GM18873 (cell line): ENCODE data around the gene ZNF408.

Experiments
- ATAC-seq: cut with Tn5 transposase; IDR thresholded peaks from one replicate; pipeline ENCODE4 v1.9.1; 2021; ENCODE audit warnings: mild to moderate bottlenecking, moderate library complexity, moderate number of reproducible peaks; ENCODE audit not compliant: unreplicated experiment, low FRiP score

ZNF408 gene

GRCh38 chr11:46724088-46724487, 23.3 kb downstream of the ZNF408 start:
- no peak for ATAC-seq

GRCh38 chr11:46725338-46726205, 24.7 kb downstream of the ZNF408 start:
- no peak for ATAC-seq

- ATAC-seq: no peak
Observed at GRCh38 chr11:46726206-46726862, 25.5 kb downstream of the ZNF408 start.

- ATAC-seq: no peak
Observed at GRCh38 chr11:46727952-46728658, 27.3 kb downstream of the ZNF408 start.

- ATAC-seq: no peak
Observed at GRCh38 chr11:46728659-46729040, 27.8 kb downstream of the ZNF408 start.

GRCh38 chr11:46729110-46730027, 28.5 kb downstream of the ZNF408 start:
- ATAC-seq: no peak

- no peak for ATAC-seq
Observed at GRCh38 chr11:46731545-46731944, 30.7 kb downstream of the ZNF408 start.

GRCh38 chr11:46733234-46733633, 32.4 kb downstream of the ZNF408 start:
- no peak for ATAC-seq

GRCh38 chr11:46736146-46736545, 35.3 kb downstream of the ZNF408 start:
- ATAC-seq: no peak

- ATAC-seq: no peak
Observed at GRCh38 chr11:46736615-46737014, 35.8 kb downstream of the ZNF408 start.

- ATAC-seq: no peak
Observed at GRCh38 chr11:46737699-46738098, 36.9 kb downstream of the ZNF408 start.

GRCh38 chr11:46738887-46739286, 38.1 kb downstream of the ZNF408 start:
- no peak for ATAC-seq

- ATAC-seq: no peak
Observed at GRCh38 chr11:46741600-46742484, 41.0 kb downstream of the ZNF408 start.

GRCh38 chr11:46743043-46743442, 42.2 kb downstream of the ZNF408 start:
- no peak for ATAC-seq

- ATAC-seq: no peak
Observed at GRCh38 chr11:46743693-46744339, 43.0 kb downstream of the ZNF408 start.

GRCh38 chr11:46745328-46745727, 44.5 kb downstream of the ZNF408 start:
- ATAC-seq: no peak

- ATAC-seq: no peak
Observed at GRCh38 chr11:46745995-46746394, 45.2 kb downstream of the ZNF408 start.

GRCh38 chr11:46747150-46747549, 46.3 kb downstream of the ZNF408 start:
- no peak for ATAC-seq
